LHCN-M2 (cell line): ENCODE results near the gene PTPRN2. TPM values are rescaled to one million over a fixed set of nuclear protein-coding genes. Genes with fewer than 3 reads are reported as not detected.
"Not testable (repeated sequence)": the region's sequence is repeated elsewhere in the genome, so short reads cannot be mapped to it uniquely, and the experiment has no call there.

Experiments
- DNase-seq: peaks from one replicate; pipeline ENCODE4 v3.0.0-alpha.2; 2012; ENCODE audit warnings: low read depth
- total RNA-seq: library from RNA; depleted of rRNA; stranded (reverse); fragments of >200 nt; gene quantifications from 2 replicates; pipeline ENCODE4 v1.2.3, GENCODE V29; 2014

Gene PTPRN2
- total RNA-seq, 1 experiment from 2014 or later: 0.11 TPM

GRCh38 chr7:157786375-157787274 lies 801.0 kb downstream of the PTPRN2 start:
- no peak for DNase-seq

DNA sequence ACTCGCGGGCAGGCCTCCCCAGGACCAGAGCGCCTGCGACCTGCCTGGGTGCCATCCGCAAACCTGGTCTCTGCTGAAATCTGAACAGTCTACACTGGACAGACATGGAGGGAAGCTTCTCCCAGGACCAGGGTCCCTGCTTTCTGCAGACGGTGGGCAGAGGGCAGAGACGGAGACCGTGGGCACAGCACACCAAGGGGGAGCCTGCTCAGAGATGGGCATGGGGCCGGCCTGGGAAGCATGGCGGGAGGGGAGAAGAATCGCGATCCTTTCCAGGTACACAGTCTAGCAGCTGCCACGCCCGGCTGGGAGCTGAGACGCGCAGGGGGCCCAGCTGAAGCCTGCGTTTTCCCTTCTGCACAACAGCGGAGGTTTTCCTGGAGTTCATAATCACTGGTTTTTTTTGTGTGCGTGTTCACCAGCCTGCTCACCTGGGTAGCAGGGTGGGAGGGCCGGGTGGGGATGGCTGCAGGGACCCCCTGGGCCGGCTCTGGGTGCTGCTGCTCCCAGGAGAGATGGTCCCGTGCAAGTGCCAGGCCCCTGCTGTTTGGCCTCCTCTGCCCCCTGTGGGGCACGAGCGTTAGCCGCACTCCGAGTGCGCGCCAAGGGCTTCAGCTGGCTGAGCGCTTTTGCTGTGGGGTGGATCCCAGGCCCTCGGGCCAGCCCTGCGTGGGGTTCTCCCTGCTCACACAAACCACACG lies 802.0 kb downstream of the PTPRN2 start:
- no peak for DNase-seq

GRCh38 chr7:157784979-157785441 lies 802.6 kb downstream of the PTPRN2 start:
- no peak for DNase-seq

- DNase-seq: no peak
These were observed 803.4 kb downstream of the PTPRN2 start for GRCh38 chr7:157784041-157784835.

DNA sequence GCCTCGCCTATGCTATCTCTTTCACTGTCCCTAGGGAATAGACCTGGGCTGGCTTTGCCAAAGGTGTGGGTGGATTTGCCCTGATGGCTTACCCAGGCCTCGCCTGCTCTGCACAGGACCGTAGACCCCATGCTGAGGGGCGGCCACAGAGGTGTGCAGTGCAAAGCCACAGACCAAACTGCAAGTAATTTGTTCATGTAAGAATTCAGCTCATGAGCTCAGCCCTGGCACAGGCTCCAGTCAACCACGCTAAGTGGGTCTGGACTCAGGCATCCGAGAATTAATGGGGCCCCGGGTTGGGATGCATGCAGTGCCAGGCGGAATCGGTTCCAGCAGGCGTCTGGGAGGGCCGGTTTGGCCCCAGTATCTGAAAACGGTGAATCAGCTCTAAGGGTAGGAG lies 805.6 kb downstream of the PTPRN2 start:
- no peak for DNase-seq

GRCh38 chr7:157780721-157781120 lies 806.9 kb downstream of the PTPRN2 start:
- DNase-seq: no peak

DNA sequence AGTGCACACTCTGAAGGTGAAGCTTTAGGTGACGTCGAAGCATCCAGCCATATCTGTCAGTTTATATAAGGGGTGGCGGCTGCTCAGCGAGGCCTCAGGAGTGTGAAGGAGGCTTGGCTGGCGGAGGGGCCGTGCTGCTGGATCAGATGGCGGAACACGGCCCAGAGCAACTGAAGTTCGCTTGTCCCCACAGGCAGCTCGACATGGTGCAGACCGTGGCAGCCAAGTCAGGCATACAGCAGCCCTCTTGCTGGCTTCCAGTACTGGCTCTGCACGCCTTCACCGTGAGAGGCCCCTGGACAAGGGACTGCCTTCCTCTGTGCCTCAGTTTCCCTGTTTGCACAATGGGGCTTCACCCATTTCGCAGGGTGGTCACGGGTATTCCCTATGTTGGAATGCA lies 807.3 kb downstream of the PTPRN2 start:
- DNase-seq: no peak

DNA sequence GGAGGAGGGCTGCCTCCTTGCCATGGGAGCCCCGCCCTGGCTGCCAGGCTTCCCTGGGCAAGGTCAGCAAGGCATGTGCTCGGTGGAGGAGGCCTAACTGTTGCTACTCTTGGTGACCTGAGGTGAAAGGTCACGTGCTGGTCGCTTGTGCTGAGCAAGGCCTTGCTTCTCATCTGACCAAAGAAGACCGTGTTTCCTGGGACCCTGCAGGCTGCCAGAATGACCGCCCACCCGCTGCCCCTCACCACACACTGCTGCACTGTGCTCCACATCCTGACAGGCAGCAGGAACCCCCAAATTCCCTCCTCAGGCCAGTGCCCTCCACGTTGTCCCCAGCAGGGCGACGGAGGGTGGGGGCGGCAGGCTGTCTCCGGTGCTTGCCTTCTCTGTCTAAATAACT lies 808.4 kb downstream of the PTPRN2 start:
- no peak for DNase-seq

- DNase-seq: not testable (repeated sequence)
These were observed 810.3 kb downstream of the PTPRN2 start for GRCh38 chr7:157777194-157777762.

- DNase-seq: no peak
These were observed 811.9 kb downstream of the PTPRN2 start for GRCh38 chr7:157775560-157776332.

DNA sequence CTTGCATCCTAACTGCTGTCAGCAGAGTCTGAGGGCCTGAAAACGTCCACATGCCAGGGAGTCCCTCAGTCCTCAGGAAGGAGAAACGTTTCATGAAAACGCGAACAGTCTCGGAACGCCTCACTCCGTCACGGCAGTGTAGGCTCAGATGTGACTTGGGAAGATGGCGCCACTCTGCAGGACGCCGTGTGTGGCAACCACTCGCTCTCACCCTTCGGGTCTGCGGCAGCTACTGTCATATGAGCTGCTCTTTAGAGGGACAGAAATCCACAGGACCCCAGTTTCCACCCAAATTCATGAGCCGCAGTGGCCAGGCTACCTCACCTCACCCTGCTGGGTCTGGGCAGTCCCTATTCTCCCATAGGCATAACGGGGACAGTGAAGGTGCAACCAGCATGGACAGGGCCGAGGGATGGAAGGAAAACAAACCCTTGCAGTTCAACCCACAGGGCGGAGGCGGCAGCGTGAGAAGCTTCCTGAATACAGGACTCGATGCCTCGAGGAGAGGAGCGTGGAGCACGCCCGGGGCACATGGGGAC lies 812.5 kb downstream of the PTPRN2 start:
- no peak for DNase-seq

- no peak for DNase-seq
These were observed 813.1 kb downstream of the PTPRN2 start for GRCh38 chr7:157774495-157774894.

DNA sequence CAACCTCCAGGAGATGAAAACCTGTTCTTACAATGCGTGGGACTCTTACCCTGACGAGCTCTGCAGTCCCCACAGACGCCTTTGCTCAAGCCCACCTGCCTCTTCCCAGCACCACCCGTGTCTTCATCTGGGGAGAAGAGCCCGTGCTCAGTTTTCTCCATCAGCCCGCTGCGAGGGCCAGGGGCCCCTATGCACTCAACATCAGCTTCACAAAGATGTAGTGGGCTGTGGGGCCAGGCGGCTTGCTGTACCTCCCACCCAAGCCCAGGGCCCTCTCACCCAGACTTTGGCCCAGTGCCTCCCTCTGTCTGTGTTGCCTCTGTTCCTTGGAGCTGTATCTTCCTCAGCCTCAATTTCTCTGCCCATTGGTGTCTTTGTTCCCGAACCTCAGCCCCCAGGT lies 814.3 kb downstream of the PTPRN2 start:
- DNase-seq: no peak

GRCh38 chr7:157772486-157773130 lies 815.0 kb downstream of the PTPRN2 start:
- DNase-seq: no peak

DNA sequence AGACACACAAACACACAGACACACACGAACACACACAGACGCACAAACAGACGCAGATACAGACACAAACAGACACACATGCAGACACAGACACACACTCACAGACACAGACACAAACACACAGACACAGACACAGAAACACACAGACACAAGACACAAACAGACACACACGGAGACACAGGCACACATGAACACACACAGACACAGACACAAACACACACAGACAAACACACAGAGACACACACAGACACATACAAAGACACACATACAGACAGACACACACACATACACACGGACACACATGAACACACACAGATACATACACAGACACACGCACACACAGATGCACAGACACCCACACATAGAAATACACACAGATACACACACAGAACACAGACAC lies 815.9 kb downstream of the PTPRN2 start:
- DNase-seq: no peak

GRCh38 chr7:157770716-157771320 lies 816.8 kb downstream of the PTPRN2 start:
- DNase-seq: no peak

- no peak for DNase-seq
These were observed 818.0 kb downstream of the PTPRN2 start for GRCh38 chr7:157769526-157770215.

GRCh38 chr7:157769086-157769485 lies 818.5 kb downstream of the PTPRN2 start:
- no peak for DNase-seq

GRCh38 chr7:157768198-157768597 lies 819.4 kb downstream of the PTPRN2 start:
- DNase-seq: no peak
